GM19328 (cell line): ENCODE data around the gene ROBO1.
"Not testable (repeated sequence)": the region's sequence is repeated elsewhere in the genome, so short reads cannot be mapped to it uniquely, and the experiment has no call there.

Experiments used
- ATAC-seq: cut with Tn5 transposase; IDR thresholded peaks from one replicate; pipeline ENCODE4 v1.9.1; 2021; ENCODE audit warnings: mild to moderate bottlenecking, moderate library complexity; ENCODE audit not compliant: unreplicated experiment

The ROBO1 gene

DNA sequence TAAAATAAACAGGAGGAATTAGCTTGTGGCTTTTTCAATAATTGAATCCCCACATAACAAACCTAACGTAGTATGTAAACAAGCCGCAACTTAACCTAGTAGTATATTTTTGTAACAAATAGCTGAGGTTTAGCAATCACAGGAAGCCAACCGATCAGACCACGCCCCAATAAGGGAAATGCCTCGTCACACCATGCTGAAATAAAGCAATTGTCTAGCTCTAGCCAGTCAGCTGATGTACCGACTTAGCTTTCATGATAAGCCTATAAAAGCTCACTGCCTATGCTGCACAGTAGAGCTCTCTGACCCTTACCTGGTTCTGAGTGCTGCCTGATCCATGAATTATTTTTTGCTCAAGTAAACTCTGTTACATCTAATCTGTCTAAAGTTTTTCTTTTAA, 208.9 kb downstream of the ROBO1 start:
- no peak for ATAC-seq

DNA sequence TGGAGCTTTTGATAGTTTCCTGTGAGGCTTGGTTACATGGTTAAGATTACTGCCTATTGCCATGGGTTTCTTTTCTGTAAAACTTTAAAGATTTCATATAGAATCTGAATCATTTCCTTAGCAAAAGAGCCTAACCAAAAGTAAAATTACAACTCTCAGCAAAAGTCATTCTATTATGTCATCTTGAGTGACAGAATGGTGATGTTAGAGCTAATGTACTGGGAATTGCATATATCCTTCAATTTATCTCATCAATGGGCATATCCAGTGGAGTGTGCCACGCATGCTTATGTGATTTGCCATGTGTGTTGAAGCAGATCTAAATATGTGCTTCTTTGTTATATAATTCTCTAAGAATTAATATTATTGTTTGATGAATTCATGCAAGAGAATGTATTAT, 212.1 kb downstream of the ROBO1 start:
- no peak for ATAC-seq

DNA sequence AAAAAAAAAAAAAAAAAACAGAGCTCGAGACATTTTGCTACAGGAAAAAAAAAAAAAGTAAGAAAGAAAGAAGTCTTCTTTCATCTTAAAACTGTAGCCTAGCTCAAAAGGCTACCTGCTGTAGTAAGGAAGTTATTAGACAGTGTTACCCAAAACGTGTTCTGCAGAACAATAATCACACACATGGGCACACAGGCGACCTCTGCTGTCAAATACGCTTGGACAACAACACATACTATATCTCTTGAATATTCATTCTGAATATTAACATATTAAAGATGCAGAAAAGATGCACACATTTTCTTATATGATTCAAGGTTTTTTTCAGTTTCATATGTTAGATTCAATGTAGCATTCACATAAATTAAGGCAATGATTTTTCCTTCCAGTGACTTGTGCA, 215.8 kb downstream of the ROBO1 start:
- ATAC-seq: no peak

DNA sequence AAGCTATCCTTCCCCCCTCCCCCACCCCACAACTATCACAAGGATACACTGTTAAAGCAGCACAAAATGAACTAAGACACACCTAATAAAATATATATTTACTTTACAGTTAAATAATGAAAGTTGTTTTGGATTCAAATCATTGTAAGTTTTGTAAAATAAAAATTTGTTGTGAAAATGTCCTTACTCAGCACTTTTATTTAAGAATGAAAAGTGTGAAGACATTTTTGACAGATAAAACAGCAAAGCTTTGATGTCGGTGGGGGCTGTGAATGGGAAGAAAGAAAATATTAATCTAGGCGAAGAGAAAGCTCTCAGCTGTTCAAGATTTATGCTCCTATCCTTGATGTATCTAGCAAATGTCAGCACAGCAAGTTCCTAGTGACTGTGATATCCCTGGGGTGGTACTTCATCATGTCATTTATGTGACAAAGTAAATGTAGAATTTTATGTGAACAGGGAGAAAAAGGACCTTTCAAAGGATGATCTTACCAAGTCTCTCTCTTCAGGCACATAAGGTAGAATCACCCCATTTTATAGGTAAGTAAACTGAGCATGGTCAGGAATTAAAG, 216.4 kb downstream of the ROBO1 start:
- no peak for ATAC-seq

DNA sequence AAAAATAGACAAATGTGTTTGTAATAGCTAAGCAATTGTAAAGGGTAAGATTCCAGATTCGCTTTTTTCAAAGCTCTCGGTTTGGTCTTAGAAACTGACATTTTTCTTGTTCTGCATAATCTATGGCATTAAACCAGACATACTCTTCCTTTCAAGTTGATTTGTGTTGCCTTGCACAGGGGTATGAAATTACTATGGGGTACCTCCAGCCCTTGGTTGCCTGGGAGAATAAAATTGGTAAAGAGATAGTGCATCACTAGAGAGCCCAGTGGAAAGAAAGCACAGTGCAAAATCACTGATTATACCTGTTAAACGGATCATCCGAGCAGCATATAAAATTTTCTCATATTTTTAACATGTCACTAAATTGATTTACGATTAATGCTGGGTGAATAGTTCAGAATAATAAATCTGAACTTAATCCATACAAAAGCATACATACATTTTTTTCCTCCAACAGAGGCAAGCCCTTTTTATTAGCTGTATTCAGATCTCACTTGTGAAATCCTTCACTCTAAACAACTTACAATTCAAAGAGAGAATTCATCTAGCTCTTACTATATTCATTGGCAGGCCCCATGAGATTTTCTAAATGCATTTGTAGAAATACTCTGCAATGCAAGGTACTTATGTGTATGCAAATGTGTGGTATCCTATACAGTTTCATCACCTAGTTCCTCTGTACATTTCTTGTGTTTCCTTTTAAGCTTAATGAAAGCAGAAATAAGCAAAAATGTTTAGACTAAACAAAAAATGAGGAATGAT, 224.4 kb downstream of the ROBO1 start:
- ATAC-seq: no peak

DNA sequence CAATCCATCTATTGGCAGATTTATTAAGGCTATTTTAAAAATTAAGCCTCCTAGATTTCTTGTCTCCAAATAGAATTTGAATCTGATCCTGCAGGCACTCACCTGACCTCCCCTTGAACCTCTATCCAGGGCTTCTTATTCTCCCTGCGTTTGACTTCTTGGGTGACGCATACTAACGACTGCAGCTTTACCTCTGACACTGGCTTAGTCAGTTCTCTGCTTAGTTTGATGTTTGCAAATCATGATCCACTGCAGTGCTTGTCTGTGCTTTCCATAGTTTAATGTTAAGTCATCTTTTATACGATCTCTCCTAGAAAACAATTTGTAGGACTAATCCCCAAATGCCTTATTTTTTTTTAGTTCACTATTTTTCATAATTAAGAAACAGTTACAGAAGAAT, 233.1 kb downstream of the ROBO1 start:
- no peak for ATAC-seq

DNA sequence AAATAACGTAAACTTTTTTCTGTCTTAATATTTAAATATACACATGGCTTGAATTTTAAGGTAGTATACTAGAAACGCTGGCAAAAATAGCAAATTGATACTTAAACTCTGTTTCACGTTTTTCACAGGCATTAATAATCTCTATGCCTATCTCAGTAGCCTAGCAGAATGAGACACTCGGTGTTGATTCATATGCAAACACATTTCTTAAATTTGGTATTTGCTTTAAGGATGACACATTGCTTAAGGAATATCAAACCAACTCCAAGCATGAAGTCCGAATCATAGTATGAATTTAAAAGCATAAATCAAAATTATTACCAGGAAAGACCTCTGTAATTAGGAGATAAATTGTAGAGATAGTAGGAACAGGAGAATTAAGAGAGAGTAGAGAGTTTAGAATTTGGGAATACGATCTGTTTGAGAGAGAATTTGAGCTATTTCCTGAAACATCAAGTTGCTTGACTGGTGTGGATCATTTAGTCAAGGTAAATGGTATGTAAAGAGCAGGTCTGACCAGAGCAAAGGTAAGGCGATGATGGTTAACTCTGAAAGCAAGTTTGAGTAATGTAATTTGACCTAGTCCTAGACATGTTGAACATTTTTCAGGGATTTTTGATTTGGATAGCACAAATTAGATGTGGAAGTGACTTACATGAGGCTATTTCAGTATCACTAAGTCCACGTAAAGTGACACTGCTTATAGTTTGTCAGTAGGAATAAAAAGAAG, 236.1 kb downstream of the ROBO1 start:
- no peak for ATAC-seq

DNA sequence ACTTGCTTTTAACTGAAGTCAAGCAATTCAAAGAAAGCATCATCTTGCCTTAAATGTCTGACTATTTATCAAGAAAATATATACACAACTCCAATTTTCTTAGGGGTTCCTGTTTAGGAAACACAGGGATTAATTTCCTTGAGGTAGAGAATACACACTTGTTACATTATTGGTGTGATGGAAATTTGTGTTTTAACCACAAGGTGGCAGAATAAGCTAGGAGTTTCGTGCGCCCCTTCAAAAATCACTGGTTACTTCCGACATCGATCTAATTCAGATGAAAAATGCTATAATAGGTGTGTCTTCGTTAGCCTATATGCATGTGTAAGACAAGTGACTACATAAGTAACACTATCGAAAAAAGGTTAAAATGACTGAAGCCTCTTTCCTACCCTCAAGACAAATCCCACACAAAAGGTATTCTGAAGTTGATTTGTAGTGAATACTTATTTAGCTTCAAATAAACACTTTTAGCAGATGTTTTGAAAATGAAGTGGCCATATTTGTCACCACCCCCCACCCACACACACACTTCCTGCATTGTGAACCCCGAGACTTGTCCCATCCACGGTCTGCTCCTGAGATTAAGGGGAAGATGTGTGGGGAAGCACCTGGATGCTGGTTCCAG, 246.5 kb downstream of the ROBO1 start:
- ATAC-seq: peak; percentile 69

DNA sequence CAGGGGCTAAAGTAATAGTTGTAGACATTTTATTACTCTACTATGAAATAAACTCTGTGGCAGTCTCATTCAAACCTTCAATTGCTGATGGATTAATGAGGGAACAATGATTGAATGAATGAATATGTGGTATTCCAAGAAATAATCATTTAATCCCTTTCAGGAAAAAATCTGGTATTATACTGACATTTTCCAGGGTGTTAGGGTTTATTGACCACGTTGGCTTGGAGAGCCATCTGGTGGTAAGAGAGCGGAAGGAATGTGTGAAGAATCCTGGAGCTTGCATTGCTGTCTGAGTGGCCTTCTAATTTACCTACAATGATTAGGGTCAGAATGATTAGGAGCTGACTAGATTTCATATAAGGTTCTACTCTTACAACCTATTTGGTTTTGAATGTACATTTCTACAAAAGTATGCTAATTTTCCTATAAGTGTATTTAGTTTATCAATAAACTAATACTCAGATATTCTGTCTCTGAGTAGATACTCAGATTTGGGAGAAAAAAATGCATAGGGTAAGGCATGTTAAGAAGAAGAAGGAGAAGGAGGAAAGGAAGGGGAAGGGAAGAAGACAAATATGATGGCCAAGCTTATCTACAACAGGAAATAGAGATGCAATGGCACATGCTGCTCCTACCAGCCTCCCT, 249.9 kb downstream of the ROBO1 start:
- no peak for ATAC-seq

DNA sequence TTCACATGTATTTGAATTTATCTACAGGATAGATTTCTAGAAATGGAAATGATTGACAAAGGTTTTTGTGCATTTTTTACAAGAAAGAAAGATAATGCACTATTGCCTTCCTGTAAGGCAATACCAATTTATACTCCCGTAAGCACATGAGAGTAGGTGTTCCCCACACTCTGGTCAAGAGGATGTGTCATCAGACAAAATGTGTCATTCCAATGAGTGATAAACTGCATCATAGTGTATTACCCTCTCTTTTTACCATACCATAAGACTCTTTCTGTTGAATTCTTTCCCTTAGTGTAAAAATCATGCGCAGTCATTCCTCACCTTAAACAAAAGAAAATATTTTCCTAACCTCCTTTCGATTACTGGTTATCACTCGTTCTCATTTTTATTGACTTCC, 251.0 kb downstream of the ROBO1 start:
- ATAC-seq: no peak

DNA sequence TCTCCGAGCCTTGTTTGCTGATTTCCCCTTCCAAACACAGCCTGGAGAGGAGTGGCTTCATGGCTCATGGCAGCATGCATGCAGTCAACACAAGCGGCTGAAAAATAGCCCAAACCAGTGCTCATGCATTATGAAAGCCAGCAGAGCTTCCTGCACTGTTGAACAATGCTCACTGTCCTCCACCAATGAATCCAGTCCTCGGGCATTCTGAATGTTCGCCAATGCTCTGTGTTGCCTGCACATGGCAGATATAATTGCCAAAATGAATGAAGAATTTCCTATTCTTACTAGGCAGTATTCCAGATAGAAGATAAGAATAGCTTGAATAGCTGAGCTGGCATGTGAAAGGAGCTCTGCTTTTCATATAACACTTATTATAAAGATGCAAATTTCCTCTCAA, 252.7 kb downstream of the ROBO1 start:
- no peak for ATAC-seq

DNA sequence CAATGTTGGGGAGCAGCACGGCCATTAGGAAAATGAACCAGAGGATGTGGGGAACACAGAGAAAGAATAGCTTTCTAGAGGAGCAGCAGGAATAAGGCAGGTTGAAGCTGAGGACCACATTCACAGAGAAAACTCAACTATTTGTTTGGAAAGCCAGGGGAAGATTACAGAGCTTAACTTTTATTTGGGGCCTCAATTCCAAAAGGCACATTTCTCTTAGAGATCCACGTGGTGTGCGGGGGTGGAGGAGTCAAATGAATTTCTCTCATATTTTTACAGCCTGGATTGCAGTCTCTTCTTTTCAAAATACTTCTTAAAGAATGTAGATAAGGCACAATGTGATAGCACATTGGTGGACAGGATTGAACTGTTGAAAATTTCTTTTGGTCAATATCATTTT, 253.7 kb downstream of the ROBO1 start:
- ATAC-seq: no peak

DNA sequence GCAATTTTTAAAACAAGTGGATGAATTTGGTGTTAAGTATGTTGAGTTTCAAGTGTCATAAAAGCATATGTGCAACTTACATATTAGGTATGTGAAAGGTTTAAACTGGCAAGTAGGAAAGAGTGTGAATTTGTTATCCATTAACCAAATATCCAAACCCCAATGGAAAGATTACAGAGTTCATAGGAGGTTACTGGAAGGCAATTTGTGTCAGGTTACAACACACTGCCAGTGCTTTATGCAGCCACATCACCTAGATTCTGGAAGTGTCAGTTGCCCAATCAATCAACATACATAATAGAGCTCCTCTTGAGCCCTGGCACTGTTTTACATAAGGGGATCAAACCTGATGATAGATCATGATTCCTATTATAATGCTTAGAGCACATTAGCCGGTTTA, 261.0 kb downstream of the ROBO1 start:
- ATAC-seq: no peak

DNA sequence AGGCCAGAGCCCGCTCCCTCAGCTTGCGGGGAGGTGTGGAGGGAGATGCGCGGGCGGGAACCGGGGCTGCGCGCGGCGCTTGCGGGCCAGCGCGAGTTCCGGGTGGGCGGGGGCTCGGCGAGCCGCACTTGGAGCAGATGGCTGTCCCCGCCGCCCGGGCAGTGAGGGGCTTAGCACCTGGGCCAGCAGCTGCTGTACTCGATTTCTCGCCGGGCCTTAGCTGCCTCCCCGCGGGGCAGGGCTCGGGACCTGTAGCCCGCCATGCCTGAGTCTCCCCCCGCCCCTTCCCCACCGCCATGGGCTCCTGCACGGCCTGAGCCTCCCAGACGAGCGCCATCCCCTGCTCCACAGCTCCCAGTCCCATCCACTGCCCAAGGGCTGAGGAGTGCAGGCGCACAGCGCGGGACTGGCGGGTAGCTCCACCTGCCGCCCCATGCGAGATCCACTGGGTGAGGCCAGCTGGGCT, 265.5 kb downstream of the ROBO1 start:
- not testable (repeated sequence) for ATAC-seq

DNA sequence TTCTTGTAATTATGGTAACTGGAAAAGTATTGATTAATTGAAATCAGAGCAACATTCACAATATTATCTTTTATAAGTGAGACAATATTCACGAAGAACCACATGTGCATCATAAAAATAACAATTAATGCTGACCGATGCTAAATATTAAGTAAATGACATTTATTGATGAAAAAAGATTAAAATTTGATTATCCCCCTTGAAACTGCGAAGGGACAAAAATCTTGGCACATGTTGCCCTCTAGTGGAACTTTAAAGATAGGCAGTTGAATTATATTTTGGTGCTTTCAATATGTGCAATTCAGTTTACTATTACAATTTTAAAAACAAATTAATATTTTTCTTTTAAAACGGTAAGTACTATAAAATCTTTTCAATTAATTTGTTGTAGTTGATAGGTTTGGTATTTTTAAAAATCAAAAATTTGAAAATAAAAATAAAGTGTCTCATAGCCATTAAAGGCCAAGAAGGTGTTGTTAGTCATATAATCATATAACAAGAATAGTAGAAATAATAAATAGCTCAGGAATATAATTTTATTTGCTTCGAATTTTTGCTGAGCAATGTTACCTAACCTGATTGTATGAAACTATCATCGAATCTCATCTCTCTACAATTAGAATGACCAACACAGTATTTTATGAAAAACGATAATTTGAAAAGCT, 270.2 kb downstream of the ROBO1 start:
- ATAC-seq: no peak

DNA sequence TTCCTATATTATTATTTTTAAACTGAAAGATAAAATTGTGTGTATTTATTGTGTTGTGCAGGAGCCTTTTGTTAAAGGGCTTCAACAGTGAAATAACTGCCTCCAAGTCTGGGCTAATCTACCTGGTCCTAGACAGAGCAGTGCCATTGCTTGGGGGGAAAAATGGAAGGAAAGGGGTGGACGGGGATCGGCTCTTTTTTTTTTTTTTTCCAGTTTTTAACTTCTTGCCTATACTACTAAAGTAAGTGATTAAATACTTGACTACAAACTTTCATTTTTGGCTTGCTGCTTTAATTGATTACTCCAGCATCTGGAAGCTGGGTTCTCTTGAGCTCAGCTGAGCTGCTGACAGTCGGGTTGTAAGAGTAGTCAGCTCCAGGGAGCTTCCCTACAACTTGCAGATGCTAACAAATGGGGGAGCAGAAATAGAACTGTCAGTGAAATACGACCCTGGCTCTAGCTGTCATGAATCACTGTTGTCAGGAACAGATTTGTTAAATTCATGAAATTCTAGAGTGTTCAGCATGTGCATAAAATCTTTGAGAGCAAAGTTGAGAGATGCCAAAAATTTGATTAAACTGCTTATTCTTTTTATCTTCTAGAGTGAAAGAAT, 276.7 kb downstream of the ROBO1 start:
- ATAC-seq: no peak

DNA sequence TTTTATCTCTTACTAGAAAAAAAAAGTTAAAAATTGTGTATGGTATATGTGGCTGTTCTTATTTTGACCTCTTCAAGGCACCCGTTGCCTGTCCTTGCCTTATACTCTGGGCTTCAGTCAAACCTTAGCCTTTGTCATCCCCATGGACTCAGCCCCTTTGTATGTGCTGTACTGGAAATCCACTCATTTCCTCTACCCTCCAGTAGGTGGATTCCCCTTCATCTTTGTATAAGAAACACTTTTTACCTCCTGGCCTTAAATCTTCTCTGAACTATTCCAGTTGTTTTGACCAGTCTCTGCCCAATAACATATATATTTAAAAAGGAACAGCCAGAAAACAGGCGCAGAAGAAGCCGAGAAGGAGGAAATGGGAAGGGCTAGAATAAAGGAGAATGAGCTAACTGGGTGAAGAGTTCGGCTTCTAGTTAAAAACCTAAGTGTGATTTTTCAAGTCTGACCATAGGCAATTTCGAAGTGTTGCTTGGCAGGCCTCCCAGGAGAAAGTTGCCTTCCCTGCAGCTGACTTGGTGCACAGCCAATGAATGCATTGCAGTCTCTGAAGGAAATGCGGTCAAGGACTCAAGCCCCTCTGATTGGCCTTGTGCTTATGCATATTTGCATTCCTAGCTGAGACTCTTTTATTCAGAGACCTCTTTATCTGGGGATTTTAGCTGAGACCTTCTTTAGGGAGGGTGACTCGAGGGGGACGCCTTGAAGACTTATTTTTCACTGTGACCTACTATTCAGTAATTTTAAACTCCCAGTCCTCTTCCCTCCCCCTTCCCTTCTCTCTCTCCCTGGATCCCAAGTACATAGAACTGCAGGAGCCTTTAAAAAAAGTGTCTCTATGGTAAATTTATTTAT, 277.4 kb downstream of the ROBO1 start:
- no peak for ATAC-seq

DNA sequence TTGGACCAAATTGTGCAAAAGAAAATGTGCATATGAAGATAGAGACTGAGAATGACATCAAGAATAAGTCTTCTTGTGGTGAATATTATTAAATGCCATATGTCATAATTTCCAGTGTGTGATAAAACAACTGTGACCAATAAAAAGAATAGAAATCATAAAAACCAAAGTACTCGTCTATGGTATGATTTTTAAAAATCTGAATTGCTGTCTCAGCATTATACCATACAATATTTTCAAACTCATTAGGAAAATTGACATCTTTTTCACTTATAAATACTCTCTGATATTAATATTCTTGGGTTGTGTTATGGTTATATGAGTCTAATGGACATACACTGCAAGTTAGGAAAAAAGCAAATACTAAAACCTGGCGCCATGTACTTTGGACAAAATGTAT, 279.4 kb downstream of the ROBO1 start:
- ATAC-seq: no peak

DNA sequence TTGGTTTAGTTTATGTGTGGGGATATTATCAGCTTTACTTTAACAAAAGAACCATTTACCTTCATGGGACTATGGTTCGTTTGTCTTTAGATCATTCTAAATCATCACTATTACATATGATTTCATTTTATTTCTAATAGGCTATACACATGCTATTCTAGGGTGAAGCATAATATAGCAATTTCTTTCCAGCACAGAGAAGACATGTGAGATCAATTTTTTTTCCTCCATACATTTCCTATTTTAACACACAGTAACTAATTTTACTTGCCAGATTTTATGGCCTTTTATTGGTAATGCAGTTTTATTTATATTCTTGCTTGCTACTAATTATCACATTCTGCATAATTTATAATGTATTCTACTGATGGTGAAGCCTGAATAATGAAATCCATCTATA, 287.1 kb downstream of the ROBO1 start:
- ATAC-seq: no peak
